Thyroid gland (tissue), 4 donors: ENCODE measurements around the gene SMARCD2.
"Not testable (repeated sequence)": the region's sequence is repeated elsewhere in the genome, so short reads cannot be mapped to it uniquely, and the experiment has no call there.

Experiments used
- CTCF ChIP-seq, 6 experiments: fragments of 200-600 bp in 3 of 6; fragments of 450-650 bp in 3 of 6; sonication (generic) in 3 of 6; IDR thresholded peaks; one replicate each; pipeline ENCODE4 v1.5.1; 2016 to 2019; ENCODE audit warnings: antibody characterized with exemption in 6 of 6, mild to moderate bottlenecking in 2 of 6, inconsistent platforms in 1 of 6, moderate library complexity in 1 of 6
- POLR2A ChIP-seq, 2 donors: fragments of 450-650 bp; IDR thresholded peaks; one replicate each; pipeline ENCODE4 v1.6.1; 2017; ENCODE audit warnings: antibody characterized with exemption in 2 of 2, mild to moderate bottlenecking in 2 of 2, moderate library complexity in 1 of 2

- not testable (repeated sequence) for TF ChIP-seq CTCF, POLR2A (IDR thresholded peaks at IDR 0.05)
These were observed 35.9 kb upstream of the SMARCD2 start for GRCh38 chr17:63878413-63878812.
